GM12872 (cell line): Measurements from ENCODE around the gene MRPS31.
A peak's percentile ranks its signal among the peaks of the same experiment; 100 is the strongest.

ENCODE experiments used
- CTCF ChIP-seq: IDR thresholded peaks from 3 replicates; pipeline ENCODE4 v1.5.1; 2011; ENCODE audit warnings: low read depth, mild to moderate bottlenecking, low read length, moderate library complexity; ENCODE audit not compliant: insufficient read depth

Gene MRPS31

GRCh38 chr13:40682449-40683240 is 88.3 kb downstream of the MRPS31 start:
- peak; percentile 20; the same call in 2 of the 3 replicates for TF ChIP-seq CTCF

- no peak for TF ChIP-seq CTCF
Observed at GRCh38 chr13:40681341-40682146, 89.4 kb downstream of the MRPS31 start.

- TF ChIP-seq CTCF = no peak
Observed at GRCh38 chr13:40680659-40681323, 90.2 kb downstream of the MRPS31 start.

- no peak for TF ChIP-seq CTCF
Observed at GRCh38 chr13:40679480-40679985, 91.5 kb downstream of the MRPS31 start.
